Hepatic stellate cell (primary cell): Measurements from ENCODE around the gene DNAH9.

Experiments used
- DNase-seq: peaks from one replicate; pipeline ENCODE4 v3.0.0; 2011; ENCODE audit warnings: low spot score

DNAH9 gene

GRCh38 chr17:11610999-11611566 lies 12.8 kb downstream of the DNAH9 start:
- no peak for DNase-seq

DNA sequence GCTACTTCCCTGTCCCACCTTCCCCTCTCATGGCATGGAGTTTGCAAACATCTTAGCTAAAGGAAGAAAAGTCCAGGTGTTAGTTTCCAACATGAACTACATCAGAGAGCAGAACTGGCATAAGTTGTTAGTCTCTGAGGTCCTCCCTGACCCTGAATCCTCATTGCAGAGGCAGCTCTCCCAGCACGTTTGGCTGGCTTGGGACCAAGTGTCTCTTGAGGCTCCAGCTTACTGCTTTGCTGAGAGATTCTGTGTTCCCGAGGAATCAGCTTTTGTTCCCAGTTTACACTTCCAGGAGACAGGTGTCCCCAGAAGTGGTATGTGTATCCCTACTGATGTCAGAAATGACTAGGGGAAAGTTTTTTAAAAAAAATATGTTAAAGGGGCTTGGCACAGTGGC lies 14.7 kb downstream of the DNAH9 start:
- DNase-seq = no peak

- DNase-seq = no peak
Observed at GRCh38 chr17:11618861-11619566, 20.7 kb downstream of the DNAH9 start.

DNA sequence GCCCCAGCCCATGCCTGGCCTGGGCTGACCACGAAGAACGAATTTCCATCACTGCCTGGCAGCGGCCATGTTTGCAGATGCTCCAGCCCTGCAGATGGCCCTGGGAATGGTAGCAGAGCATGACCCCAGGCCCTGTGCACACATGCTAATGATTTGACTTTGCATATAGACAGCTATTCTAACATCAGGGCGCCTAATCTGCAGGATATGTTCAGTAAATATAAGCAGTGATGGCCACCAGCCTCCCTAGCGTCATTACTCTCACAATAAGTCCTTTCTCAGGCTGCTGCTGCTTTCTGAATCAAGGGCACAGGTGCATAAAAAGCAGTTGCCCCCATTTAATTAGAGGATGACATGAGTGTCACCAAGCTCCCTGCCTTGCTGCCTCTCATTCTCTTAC lies 24.2 kb downstream of the DNAH9 start:
- no peak for DNase-seq

- no peak for DNase-seq
Observed at GRCh38 chr17:11624976-11625375, 26.7 kb downstream of the DNAH9 start.

- DNase-seq = no peak
Observed at GRCh38 chr17:11625878-11626277, 27.6 kb downstream of the DNAH9 start.

DNA sequence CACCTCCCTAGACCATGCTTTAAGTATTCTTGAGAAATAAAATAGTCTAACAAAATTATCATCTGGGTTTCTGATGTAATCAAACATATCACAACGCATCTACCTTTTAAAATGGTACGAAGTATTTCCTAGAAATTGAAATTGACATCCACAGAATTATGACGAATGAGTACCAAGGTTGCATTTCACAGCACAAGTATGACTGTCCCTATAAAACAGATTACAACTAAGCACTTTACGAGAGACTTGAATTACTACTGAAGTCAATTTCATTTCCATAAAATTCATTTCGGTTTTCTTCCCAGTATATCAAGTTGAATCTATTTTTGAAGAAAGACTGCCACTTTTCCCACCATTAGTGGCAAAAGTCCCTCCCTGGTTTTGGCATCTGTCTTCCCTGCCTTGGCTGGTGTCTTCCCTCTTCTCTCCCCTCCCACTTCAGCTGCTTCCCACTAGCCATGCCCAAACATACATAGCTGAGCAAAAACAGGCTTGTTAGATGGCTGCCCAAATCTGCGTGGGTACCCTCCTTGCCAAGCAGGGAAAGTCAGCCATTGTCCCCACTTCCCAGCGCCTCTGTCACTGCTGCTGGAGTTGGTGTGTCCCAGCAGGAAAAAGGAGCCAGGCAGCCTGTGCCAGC lies 29.2 kb downstream of the DNAH9 start:
- DNase-seq = no peak

GRCh38 chr17:11628374-11628773 lies 30.1 kb downstream of the DNAH9 start:
- DNase-seq = no peak

- no peak for DNase-seq
Observed at GRCh38 chr17:11628831-11629230, 30.6 kb downstream of the DNAH9 start.

DNA sequence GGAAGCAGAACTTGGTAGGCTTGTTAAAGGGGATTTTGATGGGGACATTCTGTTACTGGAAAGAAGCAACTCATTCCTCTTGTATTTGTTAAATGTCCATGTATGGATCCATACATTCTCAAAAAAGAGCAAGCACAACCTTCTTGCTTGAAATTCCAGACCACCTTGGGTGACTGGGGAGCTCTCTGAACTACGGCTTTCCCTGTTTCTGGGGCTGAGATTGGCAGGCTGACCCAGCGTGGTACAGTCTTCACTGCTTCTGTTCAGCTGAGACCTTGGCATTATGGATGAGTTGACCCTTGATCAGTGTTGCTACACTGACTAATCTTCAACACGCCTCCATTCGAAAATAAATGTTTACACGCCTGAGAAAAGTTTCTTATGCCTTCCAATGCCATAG lies 38.5 kb downstream of the DNAH9 start:
- no peak for DNase-seq

- no peak for DNase-seq
Observed at GRCh38 chr17:11637796-11638195, 39.5 kb downstream of the DNAH9 start.

GRCh38 chr17:11638700-11639265 lies 40.5 kb downstream of the DNAH9 start:
- DNase-seq = no peak

DNA sequence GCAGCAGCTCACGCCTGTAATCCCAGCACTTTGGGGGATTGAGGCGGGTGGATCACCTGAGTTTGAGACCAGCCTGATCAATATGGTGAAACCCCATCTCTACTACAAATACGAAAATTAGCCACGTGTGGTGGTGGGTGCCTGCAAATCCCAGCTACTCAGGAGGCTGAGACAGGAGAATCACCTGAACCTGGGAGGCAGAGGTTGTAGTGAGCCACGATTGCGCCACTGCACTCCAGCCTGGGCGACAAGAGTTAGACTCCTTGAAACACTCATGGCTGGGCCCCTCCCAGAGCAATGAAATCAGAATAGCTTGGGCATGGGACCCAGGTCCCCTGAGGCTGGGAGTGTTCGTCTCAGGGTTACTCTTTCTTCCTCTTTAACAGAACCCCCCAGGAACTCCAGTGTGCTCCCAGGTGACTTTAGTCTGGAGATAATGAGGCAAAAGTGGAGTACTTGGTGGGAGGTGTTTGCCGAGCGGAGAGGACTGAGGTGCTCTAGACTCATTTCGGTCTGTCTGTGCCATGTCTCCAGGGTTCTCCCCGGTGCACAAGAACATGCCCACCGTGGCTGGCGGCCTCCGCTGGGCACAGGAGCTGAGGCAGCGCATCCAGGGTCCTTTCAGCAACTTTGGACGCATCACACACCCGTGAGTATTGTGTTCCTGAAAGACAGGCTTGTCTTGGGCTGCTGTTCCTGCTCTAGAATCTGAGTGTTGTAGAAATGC lies 41.6 kb downstream of the DNAH9 start:
- no peak for DNase-seq

DNA sequence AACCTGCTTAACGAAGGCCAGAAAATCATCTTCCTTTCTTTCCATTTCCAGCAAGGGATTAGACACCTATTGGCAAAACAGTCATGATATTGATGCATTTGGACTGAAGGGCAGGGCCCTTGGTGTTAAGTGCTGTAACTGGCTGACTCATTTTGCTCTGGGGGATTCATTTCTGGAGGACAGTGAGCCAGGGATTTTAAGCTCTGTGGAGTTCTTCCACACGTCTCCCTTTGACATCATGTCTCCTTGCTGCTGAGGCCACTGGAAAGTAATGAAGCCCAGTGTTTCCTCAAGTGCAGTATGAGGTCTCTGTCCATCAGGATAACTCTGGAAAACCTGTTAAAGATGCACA lies 42.2 kb downstream of the DNAH9 start:
- no peak for DNase-seq

GRCh38 chr17:11641521-11642275 lies 43.4 kb downstream of the DNAH9 start:
- DNase-seq = no peak

GRCh38 chr17:11642655-11643054 lies 44.4 kb downstream of the DNAH9 start:
- DNase-seq = no peak

DNA sequence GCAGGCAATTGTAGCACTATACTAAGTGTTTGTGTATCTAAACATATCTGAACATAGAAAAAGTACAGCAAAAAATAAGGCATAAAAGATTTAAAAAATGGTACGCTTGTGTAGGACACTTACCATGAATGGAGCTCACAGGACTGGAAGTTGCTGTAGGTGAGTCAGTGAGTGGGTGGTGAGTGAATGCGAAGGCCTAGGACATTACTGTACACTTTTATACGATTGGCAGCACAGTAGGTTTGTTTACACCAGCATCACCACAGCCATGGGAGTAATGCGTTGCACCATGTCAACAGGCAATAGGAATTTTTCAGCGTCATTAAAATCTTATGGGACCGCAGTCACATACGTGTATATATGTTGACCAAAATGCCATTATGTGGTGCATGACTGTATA lies 45.6 kb downstream of the DNAH9 start:
- no peak for DNase-seq

DNA sequence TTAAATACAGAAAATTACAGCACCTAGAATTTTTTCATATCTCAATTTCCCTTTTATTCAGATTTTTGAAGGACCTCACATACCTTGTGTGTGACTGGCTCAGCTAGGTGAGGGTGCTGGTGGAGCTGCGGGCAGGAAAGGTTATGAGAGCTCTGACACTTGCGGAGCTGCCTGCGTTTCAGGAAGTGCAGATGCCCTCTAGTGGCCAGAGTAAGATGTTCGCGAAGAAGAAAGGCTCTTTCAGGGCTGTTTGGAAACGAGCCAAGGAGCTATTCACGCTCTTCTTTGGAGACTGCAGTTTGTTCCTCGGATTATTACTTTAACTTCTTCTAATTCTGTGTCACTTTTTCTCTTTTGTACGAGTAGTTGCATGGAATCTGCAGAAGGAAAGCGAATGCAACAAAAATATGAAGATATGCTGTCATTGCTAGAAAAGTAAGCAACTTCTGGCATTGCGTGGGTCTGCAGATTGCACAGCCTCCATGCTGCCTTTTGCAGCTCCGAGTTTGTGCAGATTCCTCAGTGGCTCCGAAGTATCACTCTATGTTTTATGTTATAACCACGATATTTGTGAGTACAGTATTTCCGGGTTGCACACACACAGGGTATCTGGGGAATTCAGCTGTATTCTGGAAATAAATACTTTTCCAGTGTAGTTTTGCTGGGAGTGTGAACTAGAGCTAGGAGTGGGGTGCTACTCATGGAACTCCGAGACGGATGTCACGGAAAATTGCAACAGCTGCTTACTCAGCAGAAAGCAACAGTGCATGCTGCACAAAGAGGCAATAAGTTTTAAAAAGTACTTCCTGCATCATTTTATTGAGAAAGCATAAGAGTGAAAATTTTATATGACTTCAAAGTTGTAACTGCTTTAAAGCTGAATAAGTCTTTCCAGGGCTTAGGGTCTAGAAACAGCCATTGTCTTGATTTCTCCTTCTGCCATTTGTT lies 46.3 kb downstream of the DNAH9 start:
- peak; percentile 19 for DNase-seq

DNA sequence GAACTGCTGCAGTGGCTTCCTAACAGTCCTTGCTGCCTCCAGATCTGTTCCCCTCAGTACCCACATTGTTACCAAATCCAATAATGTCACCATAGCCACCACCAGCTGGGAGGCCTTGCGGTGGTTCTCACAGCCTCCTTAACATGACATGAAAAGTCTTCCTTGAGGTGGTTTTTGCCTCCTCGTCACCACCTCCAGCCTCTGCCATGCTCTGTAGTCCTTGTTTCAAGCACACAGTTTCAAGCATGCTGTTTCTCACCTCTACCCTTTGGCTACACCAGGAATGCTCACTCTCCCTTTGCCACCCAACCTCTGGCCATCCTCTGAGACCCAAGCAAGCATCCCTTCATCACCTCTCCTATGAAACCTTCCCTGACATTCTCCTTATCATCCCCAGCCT lies 47.2 kb downstream of the DNAH9 start:
- DNase-seq = no peak

- DNase-seq = no peak
Observed at GRCh38 chr17:11651089-11651488, 52.8 kb downstream of the DNAH9 start.

DNA sequence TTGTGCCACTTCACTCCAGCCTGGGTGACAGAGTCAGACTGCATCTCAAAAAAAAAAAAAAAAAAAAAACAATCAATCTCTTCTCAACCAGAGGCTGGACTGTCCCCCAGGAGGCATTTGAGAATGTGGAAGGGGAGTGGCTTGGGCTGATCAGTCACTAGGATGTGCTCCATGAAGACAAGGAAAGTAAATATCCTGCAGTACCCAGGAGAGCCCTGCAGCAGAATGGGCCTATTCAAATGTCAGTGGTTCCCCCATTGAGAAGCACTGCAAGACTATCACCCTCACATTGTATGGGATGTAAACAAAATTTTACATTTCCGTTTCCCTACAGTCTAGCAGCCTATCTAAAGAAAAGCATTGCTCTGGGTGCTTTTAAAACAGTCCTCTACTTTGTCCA lies 70.3 kb downstream of the DNAH9 start:
- DNase-seq = no peak
